H1 (cell line): ENCODE data around the gene ZNF644. TPM values are rescaled to one million over a fixed set of nuclear protein-coding genes. Genes with fewer than 3 reads are reported as not detected.

Experiments used
- CBX8 ChIP-seq: fragments of 300-800, 300-1000 bp; sonication (generic); IDR thresholded peaks from 2 replicates; pipeline ENCODE4 v1.7.1; 2016; ENCODE audit warnings: low read depth, low read length, borderline replicate concordance
- JUND ChIP-seq: IDR thresholded peaks from 2 replicates; pipeline ENCODE4 v1.6.1; 2011; ENCODE audit warnings: mild to moderate bottlenecking, improper control_type of control experiment, low read length
- KDM5A ChIP-seq: fragments of 200-600 bp; IDR thresholded peaks from 2 replicates; pipeline ENCODE4 v1.7.1; 2012; ENCODE audit warnings: mild to moderate bottlenecking, low read length, inconsistent platforms, mixed read lengths
- SUZ12 ChIP-seq: fragments of 200-600 bp; sonication (generic); IDR thresholded peaks from 2 replicates; pipeline ENCODE4 v1.6.1; 2012; ENCODE audit warnings: mild to moderate bottlenecking, inconsistent platforms, low read length, moderate library complexity, mixed read lengths
- TAF7 ChIP-seq: optimal IDR thresholded peaks from 2 replicates; pipeline ENCODE3; 2011; ENCODE audit warnings: low read depth, mild to moderate bottlenecking, inconsistent platforms, low read length, moderate library complexity, borderline replicate concordance
- TCF12 ChIP-seq: IDR thresholded peaks from 2 replicates; pipeline ENCODE4 v1.6.1; 2011; ENCODE audit warnings: low read depth, mild to moderate bottlenecking, low read length
- YY1 ChIP-seq: IDR thresholded peaks from 2 replicates; pipeline ENCODE4 v1.6.1; 2011; ENCODE audit warnings: low read depth, mild to moderate bottlenecking, low read length
- polyA plus RNA-seq, 7 experiments: library from polyadenylated mRNA; depleted of rRNA in 3 of 7; stranded (reverse) in 5 of 7; unstranded in 2 of 7; fragments of >200 nt in 5 of 7; fragments of 200-250 nt in 2 of 7; gene quantifications; 1 replicate in 5 of 7; 2 replicates in 1 of 7; 4 replicates in 1 of 7; pipeline versions ENCODE4 v1.2.1 to v1.2.3, GENCODE V29; 2011 to 2013; ENCODE audit warnings: missing spikeins in 2 of 7, mixed read lengths in 2 of 7
- total RNA-seq: library from RNA; stranded (reverse); fragmentation: NEBNext Ultra II Directional; extraction: Animal tissue kit (Norgen Biotek cat#: 25700); gene quantifications from 2 replicates; pipeline ENCODE4 v1.2.1, GENCODE V29; 2021
- TF ChIP-seq, protein P1 (sequence below): fragments of 300-600 bp; sonication (generic); IDR thresholded peaks from 2 replicates; pipeline ENCODE4 v1.7.1; 2012; ENCODE audit warnings: low read length, moderate library complexity, mild to moderate bottlenecking, inconsistent platforms; ENCODE audit not compliant: insufficient replicate concordance

The ZNF644 gene
- total and polyA plus RNA-seq, 2 of the 8 experiments (the other 6 are each of a cell fraction or from before 2014, with no cell fraction given) = 14.5 to 93.5 TPM

DNA sequence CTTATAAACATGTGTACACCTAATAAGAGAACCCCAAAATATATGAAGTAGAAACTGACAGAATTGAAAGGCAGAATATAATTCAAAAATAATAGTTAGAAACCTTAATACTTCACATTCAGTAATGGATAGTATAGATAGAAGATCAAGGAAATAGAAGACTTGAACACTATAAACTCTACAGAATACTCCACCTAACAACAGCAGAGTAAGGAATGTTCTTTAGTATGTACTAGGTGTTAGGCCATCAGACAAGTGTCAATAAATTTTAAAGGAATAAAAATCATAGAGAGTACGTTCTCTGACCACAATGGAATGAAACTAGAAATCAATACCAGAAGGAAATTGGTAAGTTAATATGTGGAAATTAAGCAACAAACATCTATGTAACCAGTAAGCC is 16.6 kb downstream of the ZNF644 start (continued):
- TF ChIP-seq, protein P1, sequence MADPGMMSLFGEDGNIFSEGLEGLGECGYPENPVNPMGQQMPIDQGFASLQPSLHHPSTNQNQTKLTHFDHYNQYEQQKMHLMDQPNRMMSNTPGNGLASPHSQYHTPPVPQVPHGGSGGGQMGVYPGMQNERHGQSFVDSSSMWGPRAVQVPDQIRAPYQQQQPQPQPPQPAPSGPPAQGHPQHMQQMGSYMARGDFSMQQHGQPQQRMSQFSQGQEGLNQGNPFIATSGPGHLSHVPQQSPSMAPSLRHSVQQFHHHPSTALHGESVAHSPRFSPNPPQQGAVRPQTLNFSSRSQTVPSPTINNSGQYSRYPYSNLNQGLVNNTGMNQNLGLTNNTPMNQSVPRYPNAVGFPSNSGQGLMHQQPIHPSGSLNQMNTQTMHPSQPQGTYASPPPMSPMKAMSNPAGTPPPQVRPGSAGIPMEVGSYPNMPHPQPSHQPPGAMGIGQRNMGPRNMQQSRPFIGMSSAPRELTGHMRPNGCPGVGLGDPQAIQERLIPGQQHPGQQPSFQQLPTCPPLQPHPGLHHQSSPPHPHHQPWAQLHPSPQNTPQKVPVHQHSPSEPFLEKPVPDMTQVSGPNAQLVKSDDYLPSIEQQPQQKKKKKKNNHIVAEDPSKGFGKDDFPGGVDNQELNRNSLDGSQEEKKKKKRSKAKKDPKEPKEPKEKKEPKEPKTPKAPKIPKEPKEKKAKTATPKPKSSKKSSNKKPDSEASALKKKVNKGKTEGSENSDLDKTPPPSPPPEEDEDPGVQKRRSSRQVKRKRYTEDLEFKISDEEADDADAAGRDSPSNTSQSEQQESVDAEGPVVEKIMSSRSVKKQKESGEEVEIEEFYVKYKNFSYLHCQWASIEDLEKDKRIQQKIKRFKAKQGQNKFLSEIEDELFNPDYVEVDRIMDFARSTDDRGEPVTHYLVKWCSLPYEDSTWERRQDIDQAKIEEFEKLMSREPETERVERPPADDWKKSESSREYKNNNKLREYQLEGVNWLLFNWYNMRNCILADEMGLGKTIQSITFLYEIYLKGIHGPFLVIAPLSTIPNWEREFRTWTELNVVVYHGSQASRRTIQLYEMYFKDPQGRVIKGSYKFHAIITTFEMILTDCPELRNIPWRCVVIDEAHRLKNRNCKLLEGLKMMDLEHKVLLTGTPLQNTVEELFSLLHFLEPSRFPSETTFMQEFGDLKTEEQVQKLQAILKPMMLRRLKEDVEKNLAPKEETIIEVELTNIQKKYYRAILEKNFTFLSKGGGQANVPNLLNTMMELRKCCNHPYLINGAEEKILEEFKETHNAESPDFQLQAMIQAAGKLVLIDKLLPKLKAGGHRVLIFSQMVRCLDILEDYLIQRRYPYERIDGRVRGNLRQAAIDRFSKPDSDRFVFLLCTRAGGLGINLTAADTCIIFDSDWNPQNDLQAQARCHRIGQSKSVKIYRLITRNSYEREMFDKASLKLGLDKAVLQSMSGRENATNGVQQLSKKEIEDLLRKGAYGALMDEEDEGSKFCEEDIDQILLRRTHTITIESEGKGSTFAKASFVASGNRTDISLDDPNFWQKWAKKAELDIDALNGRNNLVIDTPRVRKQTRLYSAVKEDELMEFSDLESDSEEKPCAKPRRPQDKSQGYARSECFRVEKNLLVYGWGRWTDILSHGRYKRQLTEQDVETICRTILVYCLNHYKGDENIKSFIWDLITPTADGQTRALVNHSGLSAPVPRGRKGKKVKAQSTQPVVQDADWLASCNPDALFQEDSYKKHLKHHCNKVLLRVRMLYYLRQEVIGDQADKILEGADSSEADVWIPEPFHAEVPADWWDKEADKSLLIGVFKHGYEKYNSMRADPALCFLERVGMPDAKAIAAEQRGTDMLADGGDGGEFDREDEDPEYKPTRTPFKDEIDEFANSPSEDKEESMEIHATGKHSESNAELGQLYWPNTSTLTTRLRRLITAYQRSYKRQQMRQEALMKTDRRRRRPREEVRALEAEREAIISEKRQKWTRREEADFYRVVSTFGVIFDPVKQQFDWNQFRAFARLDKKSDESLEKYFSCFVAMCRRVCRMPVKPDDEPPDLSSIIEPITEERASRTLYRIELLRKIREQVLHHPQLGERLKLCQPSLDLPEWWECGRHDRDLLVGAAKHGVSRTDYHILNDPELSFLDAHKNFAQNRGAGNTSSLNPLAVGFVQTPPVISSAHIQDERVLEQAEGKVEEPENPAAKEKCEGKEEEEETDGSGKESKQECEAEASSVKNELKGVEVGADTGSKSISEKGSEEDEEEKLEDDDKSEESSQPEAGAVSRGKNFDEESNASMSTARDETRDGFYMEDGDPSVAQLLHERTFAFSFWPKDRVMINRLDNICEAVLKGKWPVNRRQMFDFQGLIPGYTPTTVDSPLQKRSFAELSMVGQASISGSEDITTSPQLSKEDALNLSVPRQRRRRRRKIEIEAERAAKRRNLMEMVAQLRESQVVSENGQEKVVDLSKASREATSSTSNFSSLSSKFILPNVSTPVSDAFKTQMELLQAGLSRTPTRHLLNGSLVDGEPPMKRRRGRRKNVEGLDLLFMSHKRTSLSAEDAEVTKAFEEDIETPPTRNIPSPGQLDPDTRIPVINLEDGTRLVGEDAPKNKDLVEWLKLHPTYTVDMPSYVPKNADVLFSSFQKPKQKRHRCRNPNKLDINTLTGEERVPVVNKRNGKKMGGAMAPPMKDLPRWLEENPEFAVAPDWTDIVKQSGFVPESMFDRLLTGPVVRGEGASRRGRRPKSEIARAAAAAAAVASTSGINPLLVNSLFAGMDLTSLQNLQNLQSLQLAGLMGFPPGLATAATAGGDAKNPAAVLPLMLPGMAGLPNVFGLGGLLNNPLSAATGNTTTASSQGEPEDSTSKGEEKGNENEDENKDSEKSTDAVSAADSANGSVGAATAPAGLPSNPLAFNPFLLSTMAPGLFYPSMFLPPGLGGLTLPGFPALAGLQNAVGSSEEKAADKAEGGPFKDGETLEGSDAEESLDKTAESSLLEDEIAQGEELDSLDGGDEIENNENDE = no peak
- TF ChIP-seq KDM5A (no peak), TCF12 (no peak), TAF7 (no peak), YY1 (no peak), JUND (no peak), CBX8 (no peak), SUZ12 (no peak)
